Measurements from ENCODE around the gene LGALS7.

GRCh38 chr19:38788478-38789243 is 15.3 kb upstream of the LGALS7 start, which contains the start of gene LGALS7B:
- TF ChIP-seq CTCF (IDR thresholded peaks at IDR 0.05) (no peak), POLR2A (IDR thresholded peaks at IDR 0.05) (no peak), EP300 (IDR thresholded peaks at IDR 0.05) (no peak)
